Measurements from ENCODE around the gene CCDC107. TPM values are rescaled to one million over a fixed set of nuclear protein-coding genes. Genes with fewer than 3 reads are reported as not detected.
A peak's percentile ranks its signal among the peaks of the same experiment; 100 is the strongest.

CCDC107 gene
- total RNA-seq, 1 donor from 2014 or later: 16.9 TPM

- no peak for DNase-seq (ENCODE audit: low read depth in 2 of 2)
Observed at GRCh38 chr9:35682520-35683315, 24.6 kb downstream of the CCDC107 start.

- DNase-seq (ENCODE audit: low read depth in 2 of 2): no peak
Observed at GRCh38 chr9:35683323-35683722, 25.2 kb downstream of the CCDC107 start.

DNA sequence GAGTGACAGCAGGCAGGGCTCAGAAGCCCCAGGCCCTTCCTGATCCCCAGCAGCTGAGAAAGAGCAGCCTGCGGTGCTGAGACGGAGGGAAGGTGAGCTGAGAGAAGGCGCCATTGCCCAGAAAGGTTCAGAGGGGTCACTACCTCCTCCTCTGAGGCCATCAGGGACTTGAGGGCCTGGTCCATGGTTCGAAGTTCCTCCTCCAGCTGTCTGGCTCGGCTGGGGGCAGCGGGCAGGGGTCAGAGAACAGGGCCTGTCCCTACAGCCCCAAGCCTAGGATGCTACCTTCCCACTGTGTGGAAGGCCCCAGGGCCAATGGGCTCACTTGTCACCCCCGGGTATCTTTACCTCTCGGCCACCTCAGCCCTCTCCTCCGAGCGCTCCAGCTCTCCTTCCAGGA is 26.8 kb downstream of the CCDC107 start:
- no peak for DNase-seq (ENCODE audit: low read depth in 2 of 2)

DNA sequence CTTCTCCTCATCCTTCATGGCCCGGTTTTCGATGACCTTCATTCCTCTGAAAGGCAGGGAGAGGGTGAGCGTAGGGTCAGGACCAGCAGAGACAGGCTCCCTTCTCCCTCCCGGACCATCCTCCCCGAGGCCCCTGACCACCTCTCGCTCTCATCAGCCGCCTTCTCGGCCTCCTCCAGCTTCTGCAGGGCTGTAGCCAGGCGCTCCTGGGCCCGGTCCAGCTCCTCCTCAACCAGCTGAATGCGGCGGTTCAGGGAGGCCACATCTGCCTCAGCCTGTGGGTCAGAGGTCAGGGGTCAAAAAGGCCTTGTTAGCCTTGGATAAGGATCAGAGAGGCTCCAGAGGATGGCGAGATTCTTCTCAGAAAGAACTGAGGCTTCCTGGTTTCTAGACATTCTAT is 27.4 kb downstream of the CCDC107 start:
- DNase-seq (ENCODE audit: low read depth in 2 of 2): no peak

DNA sequence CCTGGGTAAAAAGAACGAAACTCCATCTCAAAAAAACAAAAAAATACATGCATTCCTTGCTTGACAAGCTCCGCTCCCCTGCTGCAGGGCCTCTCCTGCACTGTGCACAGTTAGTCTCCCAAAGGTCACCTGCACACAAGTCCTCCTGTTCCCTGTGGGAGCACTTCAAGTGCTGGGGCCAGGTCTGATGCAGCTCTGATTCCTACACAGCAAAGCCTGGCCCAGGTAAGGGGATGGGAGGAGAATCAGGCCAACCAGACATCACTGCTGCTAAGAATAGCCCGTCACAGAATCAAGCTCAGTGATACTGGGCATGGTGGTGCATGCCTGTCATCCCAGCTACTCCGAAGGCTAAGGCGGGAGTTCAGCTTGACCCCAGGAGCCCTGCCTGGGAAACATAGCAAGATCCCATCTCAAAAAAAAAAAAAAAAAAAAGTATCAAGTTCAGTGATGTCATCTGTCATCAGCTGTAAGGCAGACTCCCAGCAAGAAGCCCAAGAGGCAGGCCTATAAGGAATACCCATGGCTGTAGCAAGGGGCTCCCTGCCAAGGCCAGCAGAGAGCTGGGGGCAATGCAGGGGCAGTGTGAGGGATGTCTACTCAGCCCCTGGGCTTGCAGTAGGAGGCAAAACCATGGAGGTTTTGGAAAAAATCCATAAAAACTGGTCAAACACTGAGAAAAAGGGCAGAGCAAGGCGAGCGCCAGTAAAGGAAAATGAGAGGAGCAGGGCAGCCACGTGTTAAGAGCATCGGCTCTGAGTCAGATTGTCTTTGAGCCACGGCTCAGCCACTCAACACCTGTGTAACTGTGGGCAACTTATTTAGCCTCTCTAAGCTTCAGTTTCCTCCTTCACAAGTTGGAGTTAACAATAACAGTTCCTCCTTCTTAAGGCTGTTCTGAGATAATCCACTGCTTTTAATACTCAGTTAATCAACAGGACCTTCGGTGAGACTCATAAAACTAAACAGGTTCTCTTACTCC is 28.4 kb downstream of the CCDC107 start:
- DNase-seq (ENCODE audit: low read depth in 2 of 2): no peak

DNA sequence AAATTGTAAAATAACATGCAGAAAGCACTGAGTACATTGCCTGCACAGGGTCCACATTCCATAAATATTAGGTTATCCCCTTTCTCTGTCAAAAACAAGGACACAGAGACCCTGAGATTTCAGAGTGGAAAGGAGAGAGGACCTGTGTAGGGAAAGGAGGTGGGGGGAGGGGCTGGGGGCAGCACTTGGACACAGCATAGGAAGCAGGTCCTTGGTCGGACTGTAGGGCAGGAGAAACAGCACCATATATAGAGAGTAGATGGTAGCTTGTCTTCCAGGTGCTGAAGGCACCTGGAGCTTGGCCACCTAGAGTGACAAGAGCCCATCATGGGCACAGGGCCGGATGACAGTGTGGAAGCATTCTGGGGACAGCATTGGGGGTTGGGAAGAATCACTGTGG is 29.2 kb downstream of the CCDC107 start:
- DNase-seq (ENCODE audit: low read depth in 2 of 2): no peak

- DNase-seq (ENCODE audit: low read depth in 2 of 2): no peak
Observed at GRCh38 chr9:35687972-35688557, 30.0 kb downstream of the CCDC107 start.

GRCh38 chr9:35688558-35689541 is 30.8 kb downstream of the CCDC107 start:
- DNase-seq (ENCODE audit: low read depth in 2 of 2): peak in 1 of 2 donors; percentile 61

GRCh38 chr9:35689542-35690293 is 31.6 kb downstream of the CCDC107 start, which contains the start of gene TPM2:
Gene TPM2, minus strand, starts transcription at chr9:35689925. Its CDS starts 108 bp downstream, at chr9:35689817.
- DNase-seq (ENCODE audit: low read depth in 2 of 2): peak; percentile 18 to 46

DNA sequence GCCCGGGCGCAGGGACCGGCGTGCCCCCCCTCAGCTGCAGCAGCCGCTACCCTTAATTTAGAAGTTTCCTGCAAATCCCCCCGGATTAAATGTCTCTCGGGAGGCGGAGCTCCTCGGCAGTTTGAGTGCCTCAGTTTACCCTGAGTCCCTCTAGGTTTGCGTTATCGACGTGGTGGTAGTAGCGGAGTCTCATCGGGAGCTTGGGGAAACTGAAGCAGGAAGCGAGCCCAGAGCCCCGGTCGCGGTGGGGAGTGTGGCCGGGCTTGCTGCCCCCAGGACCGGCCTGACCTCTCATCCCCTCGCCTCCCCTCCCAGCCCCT is 32.2 kb downstream of the CCDC107 start:
- DNase-seq (ENCODE audit: low read depth in 2 of 2): no peak

DNA sequence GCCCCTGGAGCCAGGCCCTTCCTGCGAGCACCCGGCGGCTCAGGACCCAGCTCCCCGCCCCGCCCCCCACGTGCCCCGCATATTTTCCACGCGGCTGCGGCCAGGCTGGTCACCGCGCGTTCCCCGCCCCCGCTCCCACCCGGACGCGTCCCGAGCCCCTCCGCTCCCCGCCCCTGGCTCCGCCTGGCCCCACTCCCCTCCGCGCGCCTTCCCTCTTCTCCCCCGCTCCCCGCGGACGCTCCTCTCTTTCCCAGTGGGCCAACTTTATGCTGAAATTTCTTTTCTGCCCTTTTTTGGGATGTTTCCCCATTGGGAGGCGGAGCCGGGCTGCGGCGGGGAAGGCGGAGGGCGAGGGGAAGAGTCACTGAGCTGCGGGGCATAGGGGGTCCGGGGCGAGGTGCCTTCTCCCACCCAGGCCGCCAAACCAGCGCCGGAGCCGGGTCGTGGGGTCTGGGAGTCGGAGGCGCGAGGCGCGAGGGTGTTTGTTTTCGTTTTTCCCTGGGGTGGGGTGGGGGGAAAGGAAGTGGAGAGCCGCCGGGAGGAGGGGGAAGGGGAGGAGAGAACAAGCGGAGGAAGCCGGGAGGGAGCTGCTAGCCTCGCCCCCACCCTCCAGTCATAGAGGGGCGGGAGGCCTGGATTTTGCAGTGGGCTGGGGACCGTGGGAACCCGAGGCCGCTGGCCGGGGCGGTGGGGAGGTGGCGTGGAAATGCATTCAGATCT is 32.7 kb downstream of the CCDC107 start:
- DNase-seq (ENCODE audit: low read depth in 2 of 2): peak; percentile 71 to 73

GRCh38 chr9:35691334-35691650 is 33.2 kb downstream of the CCDC107 start:
- no peak for DNase-seq (ENCODE audit: low read depth in 2 of 2)

DNA sequence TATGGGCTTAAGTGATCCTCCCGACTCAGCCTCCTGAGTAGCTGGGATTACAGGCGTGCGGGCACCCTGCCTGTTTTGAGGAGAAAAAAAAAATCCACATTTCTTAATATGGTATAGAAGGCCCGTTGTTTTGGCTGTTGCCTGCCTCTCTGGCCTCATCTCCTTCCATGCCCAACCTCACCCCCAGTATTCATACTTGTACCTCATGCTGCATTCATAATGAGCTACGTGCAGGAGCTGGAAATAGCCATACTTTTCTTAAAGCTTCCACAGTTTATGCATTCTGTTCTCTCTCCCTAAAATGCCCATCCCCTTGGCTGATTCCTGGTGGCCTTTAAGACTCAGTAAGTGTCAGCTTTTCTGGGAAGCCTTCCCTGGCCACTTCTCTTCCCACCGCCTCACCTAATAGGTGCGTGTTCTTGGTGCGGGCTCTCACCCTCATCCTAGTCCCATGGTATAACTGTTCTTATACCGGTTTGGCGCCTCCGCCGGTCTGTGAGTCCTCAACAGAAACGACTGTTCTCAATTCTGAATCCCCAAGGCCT is 33.7 kb downstream of the CCDC107 start:
- no peak for DNase-seq (ENCODE audit: low read depth in 2 of 2)

DNA sequence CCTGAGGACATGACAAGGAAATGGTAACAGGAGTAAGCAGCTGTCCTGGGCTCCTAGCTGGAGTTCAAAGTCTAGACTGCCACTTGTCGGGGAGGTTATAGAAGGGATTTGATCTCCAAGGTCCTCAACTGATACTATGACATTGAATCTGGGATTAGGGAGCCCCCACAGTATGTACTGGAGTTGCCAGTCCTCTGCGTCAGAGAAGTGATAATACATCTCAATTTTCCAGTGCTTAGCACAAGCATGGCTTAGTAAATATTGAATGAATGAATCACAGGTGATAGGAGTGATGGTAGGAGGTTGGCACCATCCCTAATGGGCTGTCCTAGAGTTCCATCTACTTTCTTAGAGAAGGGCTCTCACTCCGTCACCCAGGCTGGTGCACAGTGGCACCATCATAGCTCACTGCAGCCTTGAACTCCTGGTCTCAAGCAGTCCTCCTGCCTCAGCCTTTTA is 37.9 kb downstream of the CCDC107 start:
- DNase-seq (ENCODE audit: low read depth in 2 of 2): no peak

GRCh38 chr9:35696520-35697215 is 38.6 kb downstream of the CCDC107 start:
- DNase-seq (ENCODE audit: low read depth in 2 of 2): peak; percentile 57 to 75

DNA sequence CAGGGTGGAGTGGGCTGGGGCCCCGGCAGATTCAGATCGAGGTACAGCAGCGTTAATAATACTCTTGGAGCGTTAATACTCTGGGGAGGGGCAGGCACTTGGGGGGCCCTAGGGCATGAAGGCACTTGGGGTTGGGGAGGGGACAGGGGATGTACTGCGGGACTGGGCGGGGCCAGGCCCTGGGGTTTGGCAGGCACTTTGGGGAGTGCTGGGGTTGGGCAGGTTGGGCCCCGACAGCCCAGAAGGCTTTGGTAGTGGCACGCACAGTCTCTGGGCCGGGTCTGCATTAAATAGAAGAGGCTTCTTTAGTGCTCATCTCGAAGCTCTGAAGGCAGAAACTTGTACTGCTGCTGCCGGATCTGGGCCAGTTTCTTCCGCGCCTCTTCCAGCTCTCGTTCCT is 39.4 kb downstream of the CCDC107 start:
- DNase-seq (ENCODE audit: low read depth in 2 of 2): no peak

- no peak for DNase-seq (ENCODE audit: low read depth in 2 of 2)
Observed at GRCh38 chr9:35698231-35698630, 40.1 kb downstream of the CCDC107 start.

DNA sequence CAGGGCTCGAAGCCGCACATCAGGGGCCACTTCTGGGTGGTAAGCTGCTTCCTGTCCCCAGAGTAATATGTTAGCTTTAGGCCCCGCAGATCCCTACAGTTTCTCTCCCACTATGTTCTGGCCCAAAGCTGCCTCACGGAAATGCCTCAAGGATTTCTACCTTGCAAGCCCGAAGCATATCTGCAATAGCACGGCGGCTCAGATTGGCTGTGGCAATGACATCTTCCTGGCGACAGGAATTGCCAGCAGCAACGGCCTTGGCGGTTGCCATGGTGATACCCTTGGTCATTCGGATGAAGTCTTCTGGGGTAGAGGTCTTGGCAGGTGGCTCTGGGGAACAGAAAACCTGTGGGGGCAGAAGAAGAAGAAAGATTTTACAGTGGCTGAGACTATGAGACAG is 41.9 kb downstream of the CCDC107 start:
- DNase-seq (ENCODE audit: low read depth in 2 of 2): no peak

- no peak for DNase-seq (ENCODE audit: low read depth in 2 of 2)
Observed at GRCh38 chr9:35700942-35701341, 42.9 kb downstream of the CCDC107 start.

All from lung microvascular endothelial cell (primary cell).